Retinal pigment epithelial cell (primary cell): Measurements from ENCODE around the gene PNPLA6.

Experiments
- DNase-seq: peaks from one replicate; pipeline ENCODE4 v3.0.0-alpha.2; 2010; ENCODE audit warnings: low read depth
- H3K4me3 ChIP-seq: 2 replicates; pipeline ENCODE4 v1.5.1; 2011; ENCODE audit warnings: mild to moderate bottlenecking, low read length, control low read depth, moderate library complexity
- TF ChIP-seq, protein P1 (sequence below): conservative IDR thresholded peaks from 2 replicates; pipeline ENCODE4 v1.5.1; 2011; ENCODE audit warnings: low read depth, low read length, control low read depth, inconsistent platforms

Gene PNPLA6

DNA sequence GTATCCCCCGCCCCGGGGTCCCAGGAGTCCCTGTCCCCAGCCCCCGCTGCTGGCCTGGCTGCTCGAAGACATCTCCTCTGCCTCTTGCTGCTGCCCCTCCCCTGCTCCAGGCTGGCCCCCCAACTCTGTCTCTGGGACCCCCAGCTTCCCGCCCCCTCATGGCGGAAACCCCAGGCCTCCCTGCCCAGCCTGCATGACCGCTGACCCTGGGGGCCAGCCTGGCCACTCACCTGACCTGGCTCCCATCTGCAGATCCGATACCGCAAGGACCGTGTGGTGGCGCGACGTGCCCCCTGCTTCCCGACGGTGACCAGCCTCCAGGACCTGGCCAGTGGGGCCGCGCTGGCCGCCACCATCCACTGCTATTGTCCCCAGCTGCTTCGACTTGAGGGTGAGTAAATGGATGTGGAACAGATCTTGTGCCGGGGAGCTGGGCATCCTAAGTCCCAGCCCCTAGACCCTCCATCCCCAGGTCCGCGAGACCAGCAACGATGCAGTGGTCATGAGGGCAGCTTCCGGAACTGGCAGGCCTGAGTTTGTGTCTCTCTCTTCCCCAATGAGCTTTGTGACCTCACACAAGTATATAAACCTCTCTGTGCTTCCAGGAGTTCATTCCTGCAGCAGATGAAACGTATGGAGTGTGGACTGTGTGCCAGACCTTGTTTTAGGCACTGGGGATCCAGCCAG is 72.5 kb downstream of the PNPLA6 start:
- TF ChIP-seq, protein P1, sequence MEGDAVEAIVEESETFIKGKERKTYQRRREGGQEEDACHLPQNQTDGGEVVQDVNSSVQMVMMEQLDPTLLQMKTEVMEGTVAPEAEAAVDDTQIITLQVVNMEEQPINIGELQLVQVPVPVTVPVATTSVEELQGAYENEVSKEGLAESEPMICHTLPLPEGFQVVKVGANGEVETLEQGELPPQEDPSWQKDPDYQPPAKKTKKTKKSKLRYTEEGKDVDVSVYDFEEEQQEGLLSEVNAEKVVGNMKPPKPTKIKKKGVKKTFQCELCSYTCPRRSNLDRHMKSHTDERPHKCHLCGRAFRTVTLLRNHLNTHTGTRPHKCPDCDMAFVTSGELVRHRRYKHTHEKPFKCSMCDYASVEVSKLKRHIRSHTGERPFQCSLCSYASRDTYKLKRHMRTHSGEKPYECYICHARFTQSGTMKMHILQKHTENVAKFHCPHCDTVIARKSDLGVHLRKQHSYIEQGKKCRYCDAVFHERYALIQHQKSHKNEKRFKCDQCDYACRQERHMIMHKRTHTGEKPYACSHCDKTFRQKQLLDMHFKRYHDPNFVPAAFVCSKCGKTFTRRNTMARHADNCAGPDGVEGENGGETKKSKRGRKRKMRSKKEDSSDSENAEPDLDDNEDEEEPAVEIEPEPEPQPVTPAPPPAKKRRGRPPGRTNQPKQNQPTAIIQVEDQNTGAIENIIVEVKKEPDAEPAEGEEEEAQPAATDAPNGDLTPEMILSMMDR = no peak
- no peak overlapping the region for H3K4me3 ChIP-seq
- no peak for DNase-seq

DNA sequence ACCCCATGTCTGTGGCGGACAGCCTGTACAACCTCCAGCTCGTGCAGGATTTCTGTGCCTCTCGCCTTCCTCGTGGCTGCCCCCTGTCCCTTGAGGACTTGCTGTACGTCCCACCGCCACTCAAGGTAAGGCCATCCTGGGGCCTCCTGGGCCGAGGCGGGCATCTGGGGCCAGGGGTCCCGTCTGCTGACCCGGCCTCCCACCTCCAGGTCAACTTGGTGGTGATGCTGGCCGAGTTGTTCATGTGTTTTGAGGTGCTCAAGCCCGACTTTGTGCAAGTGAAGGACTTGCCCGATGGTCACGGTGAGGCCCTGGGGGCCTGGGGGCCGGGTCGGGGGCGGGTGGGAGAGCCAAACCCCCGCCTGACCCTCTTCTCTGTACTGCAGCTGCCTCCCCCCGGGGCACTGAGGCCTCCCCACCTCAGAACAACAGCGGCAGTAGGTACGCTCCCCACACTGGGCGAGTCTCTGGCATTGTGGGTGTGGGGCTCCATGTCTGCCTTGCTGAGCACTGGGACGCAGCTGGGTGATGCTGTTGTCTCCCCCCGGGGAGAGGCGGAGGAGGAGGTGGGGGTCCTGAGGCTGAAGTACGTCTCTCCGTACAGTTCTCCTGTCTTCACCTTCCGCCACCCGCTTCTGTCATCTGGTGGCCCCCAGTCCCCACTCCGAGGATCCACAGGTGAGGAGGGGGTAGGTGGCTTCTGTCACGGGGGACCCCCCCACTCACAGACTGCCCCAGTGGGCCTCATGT is 75.1 kb downstream of the PNPLA6 start:
- H3K4me3 ChIP-seq = no peak overlapping the region
- DNase-seq = no peak
- TF ChIP-seq, protein P1 = no peak
